ENCODE results near the gene PHF23. TPM values are rescaled to one million over a fixed set of nuclear protein-coding genes. Genes with fewer than 3 reads are reported as not detected.

PHF23 gene
- total and polyA plus RNA-seq, 10 donors: 27.4 to 50.4 (median 37.7) TPM

- Histone ChIP-seq H3K27me3 (replicated peaks in 1 of 7) (no peaks in the 10 kb centered on the region), H3K4me3 (peak overlapping the region in 6 of 8 donors; percentile 60 to 87 (median 62)), H3K9me3 (no peaks in the 10 kb centered on the region), H3K36me3 (no peaks in the 10 kb centered on the region), H3K4me1 (peaks cover 34 to 73% (median 61%) of the 10 kb centered on the region in 6 donors), H3K27ac (peak overlapping the region in 7 of 8 donors; percentile 32 to 99 (median 79))
- intact Hi-C loops (cut with DNase I; ENCODE audit: low total_unique reads): no loop called here
- TF ChIP-seq CTCF (IDR thresholded peaks at IDR 0.05 in 8 of 11, conservative IDR thresholded peaks at IDR 0.05 in 3 of 11): peak in 2 of 11 experiments; percentile 2 to 4
- no peak for TF ChIP-seq POLR2AphosphoS5 (IDR thresholded peaks at IDR 0.05)
- no peak for TF ChIP-seq POLR2A (IDR thresholded peaks at IDR 0.05)
- 27 to 38% (median 30%) methylated on average over 8 to 9 of the region's 9 CpGs for WGBS, 5 donors
- DNase-seq: no peak
These were observed 24.1 kb downstream of the PHF23 start for GRCh38 chr17:7215136-7215638.

GRCh38 chr17:7214300-7215135, 24.7 kb downstream of the PHF23 start:
- intact Hi-C loops (cut with DNase I; ENCODE audit: low total_unique reads): no loop called here
- TF ChIP-seq POLR2A (IDR thresholded peaks at IDR 0.05): no peak
- TF ChIP-seq CTCF (IDR thresholded peaks at IDR 0.05 in 8 of 11, conservative IDR thresholded peaks at IDR 0.05 in 3 of 11): peak in 10 of 11 experiments; percentile 19 to 65 (median 42)
- peak; percentile 6 to 83 (median 68) for TF ChIP-seq POLR2AphosphoS5 (IDR thresholded peaks at IDR 0.05)
- H3K36me3 ChIP-seq: no peaks in the 10 kb centered on the region
- no peaks in the 10 kb centered on the region for H3K9me3 ChIP-seq
- peak overlapping the region in 7 of 8 donors; percentile 72 to 99 (median 79) for H3K27ac ChIP-seq
- no peaks in the 10 kb centered on the region for H3K27me3 ChIP-seq (replicated peaks in 1 of 7)
- WGBS, 5 donors: 0 to 1% (median 0%) methylated on average over 44 to 45 of the region's 45 CpGs
- DNase-seq: peak; percentile 100
- peak overlapping the region; percentile 44 to 87 (median 61) for H3K4me3 ChIP-seq
- H3K4me1 ChIP-seq: peaks cover 34 to 75% (median 58%) of the 10 kb centered on the region in 6 donors

- Histone ChIP-seq H3K4me3 (peak overlapping the region; percentile 16 to 87 (median 61)), H3K4me1 (peaks cover 28 to 69% (median 52%) of the 10 kb centered on the region in 6 donors), H3K36me3 (no peaks in the 10 kb centered on the region), H3K27me3 (replicated peaks in 1 of 7) (no peaks in the 10 kb centered on the region), H3K27ac (peak overlapping the region in 7 of 8 donors; percentile 72 to 99 (median 79)), H3K9me3 (no peaks in the 10 kb centered on the region)
- DNase-seq: no peak
- TF ChIP-seq POLR2AphosphoS5 (IDR thresholded peaks at IDR 0.05) (no peak), CTCF (IDR thresholded peaks at IDR 0.05 in 8 of 11, conservative IDR thresholded peaks at IDR 0.05 in 3 of 11) (peak in 8 of 11 experiments; percentile 19 to 51 (median 28))
- intact Hi-C loops (cut with DNase I; ENCODE audit: low total_unique reads): no loop called here
- WGBS, 5 donors: 3 to 5% (median 4%) methylated on average over 15 of the region's 15 CpGs
These were observed 25.4 kb downstream of the PHF23 start for GRCh38 chr17:7213895-7214299.
